Panc1 (cell line): Measurements from ENCODE around the gene TWNK.

Experiments
- CTCF ChIP-seq: fragments of 450-650 bp; IDR thresholded peaks from 2 replicates; pipeline ENCODE4 v1.5.1; 2017; ENCODE audit warnings: mild to moderate bottlenecking
- REST ChIP-seq, 2 experiments: IDR thresholded peaks; 2 replicates each; pipeline ENCODE4 v1.6.1; 2011 to 2012; ENCODE audit warnings: low read depth in 2 of 2, control low read depth in 1 of 2, low read length in 1 of 2, mild to moderate bottlenecking in 1 of 2, moderate library complexity in 1 of 2; ENCODE audit not compliant: insufficient read depth in 1 of 2
- SIN3A ChIP-seq: IDR thresholded peaks from 2 replicates; pipeline ENCODE4 v1.6.1; 2012; ENCODE audit warnings: low read depth, mild to moderate bottlenecking, low read length, moderate library complexity, borderline replicate concordance; ENCODE audit not compliant: insufficient read depth

- TF ChIP-seq REST (IDR thresholded peaks at IDR 0.05; ENCODE audit: insufficient read depth in 1 of 2, low read depth in 2 of 2, low read length in 1 of 2), result no peak
- no peak for TF ChIP-seq CTCF
- TF ChIP-seq SIN3A, result no peak
Measured at GRCh38 chr10:101003639-101004206, 16.4 kb downstream of the TWNK start.
